GM12864 (cell line): ENCODE measurements around the gene GAB3.

ENCODE experiments used
- DNase-seq: peaks from one replicate; pipeline ENCODE4 v3.0.0-alpha.2; 2011; ENCODE audit warnings: low read depth
- H3K4me3 ChIP-seq: 2 replicates; pipeline ENCODE4 v1.5.1; 2011; ENCODE audit warnings: mild to moderate bottlenecking, low read depth, low read length, control low read depth
- TF ChIP-seq, protein P1 (sequence below): IDR thresholded peaks from 2 replicates; pipeline ENCODE4 v1.5.1; 2011; ENCODE audit warnings: low read depth, mild to moderate bottlenecking, moderate library complexity, low read length, control low read depth, inconsistent platforms; ENCODE audit errors: missing control alignments

The GAB3 gene

DNA sequence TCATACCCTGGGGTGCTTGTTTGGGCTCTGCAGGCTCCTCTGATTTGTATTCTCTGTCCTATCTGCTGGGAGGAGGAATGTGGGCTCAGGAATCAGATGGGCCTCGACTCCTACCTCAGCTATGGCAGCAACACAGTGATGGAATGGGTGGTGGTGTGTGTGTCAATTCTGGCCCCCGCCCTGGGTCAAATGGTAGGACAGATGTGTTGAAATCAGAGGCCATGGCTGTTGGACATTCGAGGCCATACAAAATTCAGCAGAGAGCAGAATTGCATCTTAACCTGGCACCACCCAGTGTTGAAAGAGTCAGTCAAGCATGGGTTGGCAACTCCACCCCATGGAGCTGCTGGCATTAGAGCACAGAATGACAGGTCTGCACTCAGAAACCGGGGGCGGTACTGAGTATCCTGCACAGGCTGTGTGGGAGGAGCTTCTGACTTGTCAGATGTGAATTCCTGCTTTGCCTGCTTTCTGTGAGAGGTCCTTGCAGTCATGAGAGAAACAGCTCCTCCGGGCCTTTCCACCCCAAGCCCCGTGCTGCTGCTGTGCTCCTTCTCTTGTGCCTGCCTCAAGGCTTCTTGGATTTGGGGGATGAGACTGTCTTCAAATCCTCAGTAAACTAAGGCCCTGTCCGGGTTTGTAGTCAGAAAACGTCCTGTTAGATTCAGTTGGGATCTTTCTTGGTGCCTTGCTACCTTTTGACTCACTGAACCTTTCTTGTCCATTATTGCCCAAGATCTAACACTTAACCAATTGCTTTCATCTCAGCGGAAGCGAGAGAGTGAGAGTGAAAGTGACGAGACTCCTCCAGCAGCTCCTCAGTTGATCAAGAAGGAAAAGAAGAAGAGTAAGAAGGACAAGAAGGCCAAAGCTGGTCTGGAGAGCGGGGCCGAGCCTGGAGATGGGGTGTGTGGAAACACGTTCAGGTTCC, 24.8 kb upstream of the GAB3 start:
- TF ChIP-seq, protein P1, sequence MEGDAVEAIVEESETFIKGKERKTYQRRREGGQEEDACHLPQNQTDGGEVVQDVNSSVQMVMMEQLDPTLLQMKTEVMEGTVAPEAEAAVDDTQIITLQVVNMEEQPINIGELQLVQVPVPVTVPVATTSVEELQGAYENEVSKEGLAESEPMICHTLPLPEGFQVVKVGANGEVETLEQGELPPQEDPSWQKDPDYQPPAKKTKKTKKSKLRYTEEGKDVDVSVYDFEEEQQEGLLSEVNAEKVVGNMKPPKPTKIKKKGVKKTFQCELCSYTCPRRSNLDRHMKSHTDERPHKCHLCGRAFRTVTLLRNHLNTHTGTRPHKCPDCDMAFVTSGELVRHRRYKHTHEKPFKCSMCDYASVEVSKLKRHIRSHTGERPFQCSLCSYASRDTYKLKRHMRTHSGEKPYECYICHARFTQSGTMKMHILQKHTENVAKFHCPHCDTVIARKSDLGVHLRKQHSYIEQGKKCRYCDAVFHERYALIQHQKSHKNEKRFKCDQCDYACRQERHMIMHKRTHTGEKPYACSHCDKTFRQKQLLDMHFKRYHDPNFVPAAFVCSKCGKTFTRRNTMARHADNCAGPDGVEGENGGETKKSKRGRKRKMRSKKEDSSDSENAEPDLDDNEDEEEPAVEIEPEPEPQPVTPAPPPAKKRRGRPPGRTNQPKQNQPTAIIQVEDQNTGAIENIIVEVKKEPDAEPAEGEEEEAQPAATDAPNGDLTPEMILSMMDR: no peak
- DNase-seq: no peak
- H3K4me3 ChIP-seq: no peak overlapping the region

DNA sequence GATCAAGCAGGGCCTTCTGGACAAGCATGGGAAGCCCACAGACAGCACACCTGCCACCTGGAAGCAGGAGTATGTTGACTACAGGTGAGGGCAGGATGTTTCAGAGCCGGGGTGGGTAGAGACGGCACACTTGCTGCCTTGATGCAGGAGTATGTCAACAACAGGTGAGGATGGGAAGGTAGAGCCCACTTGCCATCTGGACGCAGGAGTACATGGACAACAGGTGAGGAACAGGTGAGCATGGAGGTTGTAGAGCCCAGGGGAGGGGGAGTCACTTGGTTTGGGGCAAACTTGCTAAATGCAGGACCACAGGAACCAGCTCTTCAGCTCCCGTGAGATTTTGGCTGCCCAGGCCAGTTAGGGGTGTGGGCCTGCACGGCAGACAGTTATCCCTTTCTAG, 23.7 kb upstream of the GAB3 start:
- no peak for DNase-seq
- TF ChIP-seq, protein P1: no peak
- no peak overlapping the region for H3K4me3 ChIP-seq

DNA sequence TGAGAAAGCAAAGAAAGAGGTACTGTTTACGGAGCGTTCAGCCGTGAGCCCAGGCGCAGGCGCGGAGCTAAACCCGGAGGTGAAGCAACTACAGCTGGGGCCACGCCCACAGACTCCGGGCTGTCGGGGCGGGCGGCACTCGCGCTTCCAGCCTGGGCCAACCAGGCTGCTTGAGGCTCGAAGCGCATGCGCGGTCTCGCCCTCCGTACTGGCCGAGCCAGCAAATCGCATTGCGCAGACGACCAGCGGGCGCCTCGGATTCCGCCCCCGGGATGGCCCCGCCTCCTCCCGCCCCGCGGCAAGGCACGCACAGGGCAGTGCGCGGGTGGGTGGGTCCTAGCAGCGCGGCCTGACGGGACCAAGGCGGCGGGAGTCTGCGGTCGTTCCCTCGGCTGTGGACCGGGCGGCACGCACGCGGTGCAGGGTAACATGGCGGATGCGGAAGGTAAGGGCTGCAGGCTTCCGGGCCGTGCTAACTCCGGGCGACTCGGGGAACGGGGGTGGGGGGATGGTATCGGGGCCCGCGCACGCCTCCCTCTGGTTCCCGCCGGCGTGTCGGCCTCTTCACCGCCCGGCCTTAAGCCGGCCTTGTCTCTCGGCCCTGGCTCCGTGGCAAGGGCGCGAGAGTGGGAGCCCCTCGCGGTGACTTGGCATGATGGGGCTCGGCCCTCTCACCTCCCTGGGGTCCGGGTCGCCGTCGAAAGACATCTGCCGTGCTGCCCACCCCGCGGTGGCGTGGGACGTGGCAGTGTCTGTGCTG, 11.8 kb upstream of the GAB3 start, which contains the start of gene DKC1:
Gene DKC1 (plus strand): TSS at position 328 of the 760 bp plus-strand sequence. CDS start 102 bp downstream, at position 430.
- TF ChIP-seq, protein P1: no peak
- DNase-seq: peak; percentile 85
- H3K4me3 ChIP-seq: peak within 1 kb of the TSS; percentile 69

DNA sequence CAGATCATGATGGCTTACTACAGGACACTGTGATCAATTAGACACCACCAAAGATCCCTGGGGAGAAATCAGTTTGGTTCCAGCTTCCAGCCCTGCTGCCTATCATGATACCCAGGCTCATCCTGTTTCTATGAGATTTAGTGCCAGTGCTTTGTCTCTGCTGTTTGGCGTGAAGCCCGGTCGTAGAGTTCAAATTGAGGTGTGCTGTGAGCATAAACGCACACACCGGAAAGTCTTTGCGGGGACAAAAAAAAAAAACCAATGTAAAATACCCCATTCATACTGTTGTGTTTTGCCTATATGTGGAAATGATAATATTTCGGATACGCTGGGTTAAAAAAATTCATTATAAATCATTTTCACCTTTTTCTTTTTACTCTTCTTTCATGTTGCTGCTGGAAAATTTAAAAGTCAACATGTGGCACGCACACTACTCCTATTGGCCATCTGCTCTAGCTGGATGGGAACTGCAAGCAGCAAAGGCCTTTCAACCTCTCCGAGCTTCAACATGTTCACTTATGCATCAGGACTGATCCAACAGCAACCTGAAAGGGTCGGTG, 11.2 kb upstream of the GAB3 start:
- no peak for DNase-seq
- TF ChIP-seq, protein P1: no peak
- peak overlapping the region; percentile 52 for H3K4me3 ChIP-seq

DNA sequence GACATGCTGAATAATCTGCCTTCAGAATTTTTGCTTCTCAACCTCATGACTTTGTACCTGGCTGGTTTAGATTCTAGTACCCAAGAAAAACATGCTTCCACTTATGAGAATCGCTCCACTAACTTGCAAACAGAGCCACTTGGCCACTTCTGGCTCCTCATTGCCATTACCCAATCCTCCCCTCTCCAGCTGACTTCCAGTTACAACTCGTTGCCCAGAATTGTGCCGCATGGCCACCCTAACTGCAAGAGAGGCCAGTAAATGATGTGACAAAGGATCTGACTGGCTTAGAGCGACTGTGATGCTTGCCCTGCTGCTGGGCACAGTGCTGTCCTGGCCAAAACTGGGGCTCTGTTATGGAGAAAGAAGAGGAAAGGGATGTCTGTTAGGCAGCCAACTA, 7.8 kb upstream of the GAB3 start:
- DNase-seq: no peak
- H3K4me3 ChIP-seq: no peak overlapping the region
- TF ChIP-seq, protein P1: no peak

DNA sequence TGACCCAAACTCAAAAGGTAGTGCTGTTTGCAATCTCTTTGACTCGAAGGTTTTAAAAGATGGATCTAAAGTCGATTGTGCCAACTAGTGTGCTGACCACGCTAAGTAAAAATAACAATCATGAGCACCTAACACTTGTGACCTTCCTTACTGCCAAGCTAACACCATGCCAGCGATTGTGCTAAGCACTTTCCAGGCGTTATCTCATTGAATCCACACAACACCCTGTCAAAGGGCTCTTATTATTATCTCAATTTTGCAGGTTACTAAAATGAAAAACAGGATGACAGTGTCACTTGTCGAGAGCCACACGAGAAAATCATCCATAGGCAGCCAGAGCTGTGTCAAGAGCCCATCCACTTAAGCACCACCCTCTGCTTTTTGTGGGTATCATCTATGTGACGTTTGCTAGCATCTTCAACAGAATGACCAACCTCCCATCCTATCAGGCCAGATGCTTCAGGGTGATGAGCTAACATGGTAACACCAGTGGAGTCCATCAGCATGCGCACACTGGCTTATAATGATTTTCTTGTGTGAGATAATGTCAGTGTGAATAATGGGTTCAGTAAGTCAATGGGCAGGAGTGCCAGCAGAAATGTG, 893 bp upstream of the GAB3 start:
- H3K4me3 ChIP-seq: no peak overlapping the region
- no peak for DNase-seq
- TF ChIP-seq, protein P1: no peak
